OCI-LY1 (cell line): ENCODE measurements around the gene FUBP3.

ENCODE experiments used
- H2AFZ ChIP-seq: fragments of 200-600 bp; sonication (generic), shearing (Covaris generic); 2 replicates; pipeline ENCODE4 v1.6.0; 2014; ENCODE audit warnings: antibody characterized with exemption, mild to moderate bottlenecking, low read length
- H3F3A ChIP-seq: fragments of 200-600 bp; sonication (generic), shearing (Covaris generic); 2 replicates; pipeline ENCODE4 v1.6.0; 2014; ENCODE audit warnings: mild to moderate bottlenecking, antibody characterized with exemption, low read length, moderate library complexity; ENCODE audit not compliant: insufficient read depth
- H3K27ac ChIP-seq: fragments of 200-600 bp; sonication (generic); 2 replicates; pipeline ENCODE4 v1.5.1; 2014; ENCODE audit warnings: low read length, mixed run types, mild to moderate bottlenecking, low read depth; ENCODE audit not compliant: poor library complexity, severe bottlenecking
- H3K27me3 ChIP-seq: fragments of 200-600 bp; sonication (generic); 2 replicates; pipeline ENCODE4 v1.6.0; 2014; ENCODE audit warnings: antibody characterized with exemption, mild to moderate bottlenecking, low read length, moderate library complexity; ENCODE audit not compliant: insufficient read depth
- H3K36me3 ChIP-seq: fragments of 200-600 bp; sonication (generic); 2 replicates; pipeline ENCODE4 v1.6.1; 2014; ENCODE audit warnings: mild to moderate bottlenecking, antibody characterized with exemption, low read length, moderate library complexity, mixed read lengths; ENCODE audit not compliant: insufficient read depth
- H3K4me1 ChIP-seq: fragments of 200-600 bp; sonication (generic); 2 replicates; pipeline ENCODE4 v1.5.1; 2014; ENCODE audit warnings: mild to moderate bottlenecking, low read length, moderate library complexity; ENCODE audit not compliant: insufficient read depth, severe bottlenecking
- H3K4me2 ChIP-seq: fragments of 200-600 bp; sonication (generic), shearing (Covaris generic); 2 replicates; pipeline ENCODE4 v1.6.1; 2014; ENCODE audit warnings: low read length
- H3K4me3 ChIP-seq: fragments of 200-600 bp; sonication (generic); 2 replicates; pipeline ENCODE4 v1.5.1; 2014; ENCODE audit warnings: low read length, low read depth, mild to moderate bottlenecking, mixed read lengths; ENCODE audit not compliant: poor library complexity, severe bottlenecking
- H3K79me2 ChIP-seq: fragments of 200-600 bp; shearing (Covaris generic); 2 replicates; pipeline ENCODE4 v1.6.1; 2016; ENCODE audit warnings: mixed run types, low read length, mixed read lengths; ENCODE audit not compliant: insufficient read depth
- H3K9ac ChIP-seq: fragments of 200-600 bp; sonication (generic), shearing (Covaris generic); 2 replicates; pipeline ENCODE4 v1.6.1; 2014; ENCODE audit warnings: mild to moderate bottlenecking, low read length, mixed read lengths
- H3K9me2 ChIP-seq: fragments of 200-600 bp; sonication (generic), shearing (Covaris generic); 2 replicates; pipeline ENCODE4 v1.6.1; 2014; ENCODE audit warnings: low read depth, mild to moderate bottlenecking, low read length, mixed read lengths
- H3K9me3 ChIP-seq: fragments of 200-600 bp; shearing (Covaris generic); 2 replicates; pipeline ENCODE4 v1.6.1; 2014; ENCODE audit warnings: low read length, mixed read lengths
- H4K20me1 ChIP-seq: fragments of 200-600 bp; sonication (generic), shearing (Covaris generic); 2 replicates; pipeline ENCODE4 v1.6.0; 2016; ENCODE audit warnings: mild to moderate bottlenecking, low read length; ENCODE audit not compliant: insufficient read depth
- CTCF ChIP-seq: fragments of 200-600 bp; sonication (generic), shearing (Covaris generic); IDR thresholded peaks from 2 replicates; pipeline ENCODE4 v1.5.1; 2017; ENCODE audit warnings: mild to moderate bottlenecking, antibody characterized with exemption, low read length, moderate library complexity, mixed read lengths
- EZH2 ChIP-seq: fragments of 200-600 bp; sonication (generic), shearing (Covaris generic); IDR thresholded peaks from 2 replicates; pipeline ENCODE4 v1.8.0; 2017; ENCODE audit warnings: borderline replicate concordance, mixed run types, mild to moderate bottlenecking, antibody characterized with exemption, low read length, moderate library complexity, mixed read lengths

FUBP3 gene

DNA sequence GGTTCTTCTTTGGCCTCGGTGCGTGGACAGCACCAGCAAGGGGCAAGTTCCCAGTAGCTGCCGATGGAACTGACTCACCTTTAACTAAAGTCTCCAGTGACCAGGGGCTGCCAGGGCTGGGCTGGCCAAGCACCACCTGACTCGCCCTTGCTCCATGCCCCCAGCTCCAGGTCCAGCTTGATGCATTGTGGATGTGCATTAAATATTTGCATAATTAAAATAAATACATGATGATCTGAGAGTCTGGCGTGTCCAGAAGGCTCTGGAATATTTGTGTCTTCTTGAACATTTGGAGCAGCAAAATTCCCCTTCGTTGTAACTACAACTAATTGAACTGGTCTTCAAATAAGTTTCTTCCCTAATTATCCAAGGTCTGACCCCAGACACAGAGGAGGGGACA, 75.5 kb downstream of the FUBP3 start:
- no peaks in the 10 kb centered on the region for H3K27me3 ChIP-seq
- H4K20me1 ChIP-seq, result no peaks in the 10 kb centered on the region
- no peak overlapping the region for H3K4me2 ChIP-seq
- H3K36me3 ChIP-seq, result no peaks in the 10 kb centered on the region
- H3K79me2 ChIP-seq, result no peaks in the 10 kb centered on the region
- H3K9ac ChIP-seq, result no peak overlapping the region
- H2AFZ ChIP-seq, result no peak overlapping the region
- no peaks in the 10 kb centered on the region for H3K9me2 ChIP-seq
- TF ChIP-seq CTCF (no peak), EZH2 (no peak)
- H3K27ac ChIP-seq, result no peak overlapping the region
- no peaks in the 10 kb centered on the region for H3F3A ChIP-seq
- no peaks in the 10 kb centered on the region for H3K4me1 ChIP-seq
- no peaks in the 10 kb centered on the region for H3K9me3 ChIP-seq
- H3K4me3 ChIP-seq, result no peak overlapping the region

DNA sequence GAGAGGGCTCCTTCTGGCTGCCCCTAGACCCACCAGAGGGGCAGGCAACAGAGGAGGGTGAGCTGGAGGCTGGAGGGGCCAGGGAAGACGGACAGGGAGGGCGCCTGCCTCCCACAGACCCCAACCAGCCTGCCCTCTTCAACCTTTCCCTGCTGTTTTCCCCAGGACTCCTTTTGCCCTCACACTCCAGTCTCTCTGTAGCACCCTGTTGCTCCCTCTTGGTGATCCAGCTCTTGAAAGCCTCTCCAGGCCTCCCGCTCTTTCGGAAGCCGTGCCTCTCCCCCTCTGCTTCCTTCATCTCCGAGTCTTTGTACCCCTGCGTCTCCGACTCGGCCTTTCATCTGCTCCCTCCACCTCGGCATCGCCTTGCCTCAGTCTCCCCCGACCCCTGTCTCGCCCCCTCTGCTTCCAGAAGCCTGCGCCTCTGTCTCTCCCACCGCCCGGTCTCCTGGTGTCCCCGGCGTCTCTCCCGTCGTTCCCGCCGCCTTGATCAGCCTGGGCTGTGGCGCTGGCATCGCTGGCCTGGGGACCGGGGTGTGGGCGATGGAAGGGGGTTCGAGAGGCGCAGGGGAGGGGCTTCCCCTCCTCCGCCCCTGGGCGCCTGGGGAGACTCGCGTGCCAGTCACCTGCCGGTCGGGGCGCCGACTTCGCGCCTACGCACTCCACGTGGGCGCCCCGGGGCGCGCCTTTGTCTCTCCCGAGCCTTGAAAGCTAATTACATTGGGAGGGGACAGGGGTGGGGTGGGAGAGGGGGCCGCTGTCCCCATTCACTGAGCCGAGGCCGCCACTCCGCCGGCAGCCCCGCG, 79.7 kb downstream of the FUBP3 start:
- H3K9me3 ChIP-seq, result no peaks in the 10 kb centered on the region
- H4K20me1 ChIP-seq, result no peaks in the 10 kb centered on the region
- no peaks in the 10 kb centered on the region for H3K4me1 ChIP-seq
- no peak overlapping the region for H3K4me3 ChIP-seq
- no peak overlapping the region for H3K9ac ChIP-seq
- no peaks in the 10 kb centered on the region for H3K36me3 ChIP-seq
- H3K9me2 ChIP-seq, result no peaks in the 10 kb centered on the region
- no peak overlapping the region for H3K4me2 ChIP-seq
- H3K79me2 ChIP-seq, result no peaks in the 10 kb centered on the region
- no peak overlapping the region for H2AFZ ChIP-seq
- no peaks in the 10 kb centered on the region for H3K27me3 ChIP-seq
- no peaks in the 10 kb centered on the region for H3F3A ChIP-seq
- TF ChIP-seq CTCF (no peak), EZH2 (no peak)
- H3K27ac ChIP-seq, result no peak overlapping the region

DNA sequence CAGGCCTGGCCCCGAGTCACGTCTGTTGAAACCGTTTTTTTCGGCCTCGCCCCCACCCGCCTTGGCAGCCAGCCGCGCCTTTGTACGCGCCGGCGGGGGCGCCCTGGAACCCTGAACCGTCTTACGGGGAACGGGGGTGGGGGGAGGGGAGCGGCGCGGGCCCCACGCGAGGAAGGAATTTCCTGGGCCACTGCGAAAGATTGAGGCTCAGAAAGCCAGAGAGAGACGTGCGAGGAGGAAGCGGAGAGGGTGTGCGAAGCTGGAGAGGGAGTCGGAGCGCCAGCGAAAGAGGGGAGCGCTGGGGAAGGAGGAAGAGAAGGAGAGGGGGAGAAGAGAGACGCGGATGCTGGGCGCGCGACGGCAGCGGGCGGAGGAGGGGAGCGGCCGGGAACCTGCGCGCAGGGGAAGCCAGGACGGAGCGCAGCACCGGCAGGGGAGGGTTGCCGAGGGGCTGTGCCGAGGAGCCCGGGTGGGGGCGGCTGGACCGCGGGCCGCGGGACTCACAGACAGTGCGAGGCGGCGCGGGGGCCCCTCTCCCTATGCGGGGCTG, 80.4 kb downstream of the FUBP3 start:
- Histone ChIP-seq H3K27me3 (no peaks in the 10 kb centered on the region), H4K20me1 (no peaks in the 10 kb centered on the region), H3K9me3 (no peaks in the 10 kb centered on the region), H3K27ac (no peak overlapping the region), H3K4me3 (no peak overlapping the region), H3K9me2 (no peaks in the 10 kb centered on the region), H3K36me3 (no peaks in the 10 kb centered on the region), H3K4me2 (no peak overlapping the region), H3K4me1 (no peaks in the 10 kb centered on the region), H3K79me2 (no peaks in the 10 kb centered on the region), H3F3A (no peaks in the 10 kb centered on the region), H2AFZ (no peak overlapping the region), H3K9ac (no peak overlapping the region)
- no peak for TF ChIP-seq CTCF
- no peak for TF ChIP-seq EZH2
